Panc1 (cell line): ENCODE results near the gene TMEM130. TPM values are rescaled to one million over a fixed set of nuclear protein-coding genes. Genes with fewer than 3 reads are reported as not detected.
A peak's percentile ranks its signal among the peaks of the same experiment; 100 is the strongest.

Source experiments
- ATAC-seq: fragments of 200-7000 bp; cut with Tn5 transposase; 2 replicates; pipeline ENCODE4 v1.9.1; 2020; ENCODE audit warnings: mild to moderate bottlenecking, moderate library complexity
- BruUV-seq: library from RNA; stranded (reverse); fragments of 400-500 nt; replicated peaks from 2 replicates; lab custom pipeline; 2021; lab: Mats Ljungman, UMichigan
- CTCF ChIA-PET: fragments of 300-600 bp; sonication (Branson Sonifier 250); formaldehyde crosslinking; loops from one replicate; lab custom pipeline; 2022; ENCODE audit warnings: antibody characterized with exemption; lab: Charles Lee
- POLR2A ChIA-PET: fragments of 300-600 bp; sonication (Branson Sonifier 250); formaldehyde crosslinking; loops from one replicate; lab custom pipeline; 2022; ENCODE audit warnings: antibody characterized with exemption; lab: Charles Lee
- DNase-seq: peaks from one replicate; pipeline ENCODE4 v3.0.0-alpha.2; 2010; ENCODE audit warnings: low read depth, low spot score
- H3K27ac ChIP-seq: 2 replicates; pipeline ENCODE4 v1.5.1; 2011; ENCODE audit warnings: mild to moderate bottlenecking, low read length, inconsistent platforms
- H3K27me3 ChIP-seq: fragments of 200-500 bp; sonication (Bioruptor generic); 2 replicates; pipeline ENCODE4 v1.6.0; 2014; ENCODE audit warnings: low read length, inconsistent platforms; ENCODE audit not compliant: control insufficient read depth, insufficient read depth
- H3K36me3 ChIP-seq: fragments of 200-500 bp; sonication (Bioruptor generic); 2 replicates; pipeline ENCODE4 v1.5.1; 2014; ENCODE audit warnings: inconsistent platforms, mild to moderate bottlenecking, low read length, moderate library complexity; ENCODE audit not compliant: control insufficient read depth, insufficient read depth
- H3K4me1 ChIP-seq: 2 replicates; pipeline ENCODE4 v1.5.1; 2011; ENCODE audit warnings: inconsistent platforms, mild to moderate bottlenecking, low read length, moderate library complexity; ENCODE audit not compliant: control insufficient read depth, insufficient read depth
- H3K4me3 ChIP-seq, 2 experiments: 2 replicates each; pipeline ENCODE4 v1.5.1; 2011 to 2012; ENCODE audit warnings: low read depth in 2 of 2, low read length in 2 of 2, mild to moderate bottlenecking in 2 of 2, inconsistent platforms in 1 of 2, moderate library complexity in 1 of 2
- H3K9me3 ChIP-seq: fragments of 200-500 bp; sonication (Bioruptor generic); 2 replicates; pipeline ENCODE4 v1.5.1; 2014; ENCODE audit warnings: low read depth, mild to moderate bottlenecking, inconsistent platforms, low read length, moderate library complexity; ENCODE audit not compliant: control insufficient read depth, insufficient read depth
- CTCF ChIP-seq: fragments of 450-650 bp; IDR thresholded peaks from 2 replicates; pipeline ENCODE4 v1.5.1; 2017; ENCODE audit warnings: mild to moderate bottlenecking
- POLR2AphosphoS5 ChIP-seq: IDR thresholded peaks from 2 replicates; pipeline ENCODE4 v1.6.1; 2012; ENCODE audit warnings: mild to moderate bottlenecking, low read depth, low read length, moderate library complexity
- REST ChIP-seq, 2 experiments: IDR thresholded peaks; 2 replicates each; pipeline ENCODE4 v1.6.1; 2011 to 2012; ENCODE audit warnings: low read depth in 2 of 2, control low read depth in 1 of 2, low read length in 1 of 2, mild to moderate bottlenecking in 1 of 2, moderate library complexity in 1 of 2; ENCODE audit not compliant: insufficient read depth in 1 of 2
- SIN3A ChIP-seq: IDR thresholded peaks from 2 replicates; pipeline ENCODE4 v1.6.1; 2012; ENCODE audit warnings: low read depth, mild to moderate bottlenecking, low read length, moderate library complexity, borderline replicate concordance; ENCODE audit not compliant: insufficient read depth
- TCF7L2 ChIP-seq: IDR thresholded peaks from 2 replicates; pipeline ENCODE4 v1.6.1; 2011; ENCODE audit warnings: mild to moderate bottlenecking, low read depth, low read length, inconsistent platforms
- in situ Hi-C: cut with HindIII; loops from 2 replicates; pipeline ENCODE4 v1.10.0; 2016; ENCODE audit warnings: low sequenced_read_pairs, low pct_unique_long_range_greater_than_20kb
- intact Hi-C: fragments of 100-400 bp; cut with micrococcal nuclease; formaldehyde crosslinking; loops from one replicate; pipeline ENCODE4 v1.10.0; 2022; ENCODE audit not compliant: unreplicated experiment
- total RNA-seq: library from RNA; stranded (reverse); gene quantifications from one replicate; pipeline ENCODE4 v1.2.1, GENCODE V29; 2021; ENCODE audit not compliant: unreplicated experiment

Gene TMEM130
- total RNA-seq, 1 experiment from 2014 or later: 0.41 TPM

DNA sequence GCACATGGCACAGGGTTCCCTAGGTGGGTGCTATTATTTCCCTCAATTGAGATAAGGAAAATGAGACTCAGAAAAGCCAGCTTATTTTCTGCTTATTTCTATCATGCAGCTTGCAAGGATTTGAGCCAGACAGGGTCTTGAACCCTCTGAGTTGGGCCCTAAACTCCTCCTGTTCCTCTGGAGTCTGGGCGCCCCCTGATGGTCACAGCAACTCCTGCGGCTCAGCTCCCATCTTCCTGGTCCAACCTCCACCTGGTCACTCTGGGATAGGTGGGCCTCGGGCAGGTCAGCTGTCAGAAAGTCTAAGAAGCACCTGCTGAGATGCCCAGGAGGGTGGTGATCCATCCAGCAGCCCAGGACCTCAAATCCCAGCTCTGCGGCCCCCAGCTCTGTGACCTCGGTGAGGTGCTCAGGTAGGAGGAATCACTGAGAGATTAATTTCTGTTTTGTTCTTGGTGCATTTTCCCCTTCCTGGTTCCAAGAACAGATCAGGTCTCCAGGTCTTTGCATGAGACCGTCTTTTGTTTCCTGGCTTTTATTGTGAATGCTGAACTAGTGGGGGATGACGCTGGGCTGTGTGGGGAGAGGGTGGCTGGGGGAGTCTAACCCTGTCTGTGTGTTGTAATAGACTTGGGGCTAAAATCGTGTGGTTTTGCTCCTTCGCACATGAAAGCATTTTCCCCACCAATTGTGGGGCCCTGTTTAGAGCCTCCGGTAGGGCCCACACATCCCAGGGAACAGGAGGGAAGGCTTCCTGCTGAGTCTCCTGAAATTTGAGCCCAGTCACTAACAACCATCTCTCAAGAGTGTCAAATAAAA, 32.8 kb downstream of the TMEM130 start:
- TF ChIP-seq CTCF: peak; percentile 91
- no peak for TF ChIP-seq POLR2AphosphoS5
- DNase-seq: no peak
- BruUV-seq: no TSS peak
- in situ Hi-C loops: no loop called here
- ATAC-seq: peak; percentile 68
- intact Hi-C loops: no loop called here
- Histone ChIP-seq H3K9me3 (no peaks in the 10 kb centered on the region), H3K4me3 (no peak overlapping the region), H3K36me3 (no peaks in the 10 kb centered on the region), H3K4me1 (no peaks in the 10 kb centered on the region), H3K27ac (no peak overlapping the region), H3K27me3 (no peaks in the 10 kb centered on the region)
- CTCF ChIA-PET: interaction anchor here (0.6 to 1.0 kb wide), 3 partner anchors 56 to 402 kb away, joined by 3 to 5 read pairs (median 3); no protein-coding TSS in a partner anchor
- POLR2A ChIA-PET: interaction anchor here (0.6 kb wide), 1 partner anchor 420 kb away, joined by 3 read pairs; no protein-coding TSS in a partner anchor

DNA sequence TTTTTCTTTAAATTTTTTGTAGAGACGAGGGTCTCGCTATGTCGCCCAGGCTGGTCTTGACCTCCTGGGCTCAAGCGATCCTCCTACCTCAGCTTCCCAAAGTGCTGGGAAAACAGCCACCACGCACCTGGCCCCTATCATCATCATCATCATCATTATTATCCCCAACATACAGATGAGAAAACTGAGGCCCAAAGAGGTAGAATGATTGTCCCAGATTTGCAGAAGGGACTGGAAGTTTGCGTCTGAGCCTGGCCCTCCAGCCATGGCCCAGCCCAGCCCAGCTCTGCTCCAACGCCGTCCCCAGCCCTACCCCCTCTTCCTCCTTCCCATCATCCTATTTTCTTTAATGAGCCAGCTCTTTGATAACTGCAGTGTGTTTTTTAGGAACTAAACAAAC, 34.9 kb downstream of the TMEM130 start:
- CTCF ChIA-PET: interaction anchor here (0.5 to 1.1 kb wide), 3 partner anchors 28 to 236 kb away, joined by 3 to 5 read pairs (median 3); no protein-coding TSS in a partner anchor
- no TSS peak for BruUV-seq

More for the DNA sequence above, 34.9 kb downstream of the TMEM130 start:
- Histone ChIP-seq H3K4me3 (no peak overlapping the region), H3K9me3 (no peaks in the 10 kb centered on the region), H3K27me3 (no peaks in the 10 kb centered on the region), H3K4me1 (no peaks in the 10 kb centered on the region), H3K36me3 (no peaks in the 10 kb centered on the region), H3K27ac (no peak overlapping the region)
- intact Hi-C loops (no loop called here), in situ Hi-C loops (no loop called here)
- no peak for TF ChIP-seq SIN3A
- no peak for TF ChIP-seq CTCF
- TF ChIP-seq TCF7L2: no peak
- TF ChIP-seq REST (IDR thresholded peaks at IDR 0.05; ENCODE audit: insufficient read depth in 1 of 2, low read depth in 2 of 2, low read length in 1 of 2): no peak
- no peak for TF ChIP-seq POLR2AphosphoS5
- POLR2A ChIA-PET: interaction anchor here (0.5 kb wide), 1 partner anchor 50 kb away, joined by 6 read pairs; no protein-coding TSS in a partner anchor
- no peak for DNase-seq
- ATAC-seq: no peak
